ENCODE results near the gene RAD54L2. TPM values are rescaled to one million over a fixed set of nuclear protein-coding genes. Genes with fewer than 3 reads are reported as not detected.

RAD54L2 gene
- total and polyA plus RNA-seq, 2 of the 8 experiments (the other 6 are each of a cell fraction or from before 2014, with no cell fraction given), result 8.2 to 35.2 TPM

GRCh38 chr3:51508255-51508654 is 30.3 kb upstream of the RAD54L2 start:
- no peaks in the 10 kb centered on the region for H3K36me3 ChIP-seq (ENCODE audit: control insufficient read depth in 2 of 4, insufficient read depth in 4 of 4, low read length in 3 of 4)
- 95% methylated on average over 9 of the region's 9 CpGs; no CpG with 5 or more reads in 1 of the 2 experiments for WGBS, 2 experiments (ENCODE audit: extremely low coverage in 1 of 2, insufficient coverage in 1 of 2, insufficient read length in 1 of 2, insufficient replicate concordance in 2 of 2, low coverage in 1 of 2, low lambda C conversion rate in 2 of 2, missing lambda C conversion rate in 1 of 2)
- TF ChIP-seq ASH2L (IDR thresholded peaks at IDR 0.05; ENCODE audit: low read length) (no peak), RBBP5 (IDR thresholded peaks at IDR 0.05; ENCODE audit: borderline replicate concordance, low read depth, low read length) (no peak)

More at GRCh38 chr3:51508255-51508654, 30.3 kb upstream of the RAD54L2 start:
- H3K4me1 ChIP-seq (replicated peaks in 1 of 4; ENCODE audit: control insufficient read depth in 3 of 4, insufficient read depth in 4 of 4, low read length in 3 of 4), result no peaks in the 10 kb centered on the region
- no peaks in the 10 kb centered on the region for H3K79me2 ChIP-seq (ENCODE audit: control insufficient read depth in 1 of 2, insufficient read depth in 2 of 2, low read length in 2 of 2)
- no peak overlapping the region for H3K14ac ChIP-seq (ENCODE audit: insufficient read length)
- H3K79me1 ChIP-seq (ENCODE audit: low read depth, low read length), result no peaks in the 10 kb centered on the region
- no peak overlapping the region for H3K4ac ChIP-seq (replicated peaks; ENCODE audit: insufficient read length, low read depth, low read length)
- no peak overlapping the region for H3K4me2 ChIP-seq (ENCODE audit: insufficient read depth in 1 of 2, low read depth in 2 of 2, low read length in 2 of 2)
- no peaks in the 10 kb centered on the region for H4K20me1 ChIP-seq (replicated peaks in 1 of 2; ENCODE audit: control insufficient read depth in 1 of 2, insufficient read depth in 2 of 2, low read length in 2 of 2)
- CTCF ChIA-PET (ENCODE audit: partially characterized antibody), result interaction anchor here (1.1 to 2.2 kb wide), 3 partner anchors 161 to 182 kb away, joined by 3 to 9 read pairs (median 6); no protein-coding TSS in a partner anchor
- H4K5ac ChIP-seq (ENCODE audit: insufficient read length, low read depth, low read length), result no peak overlapping the region
- FAIRE-seq, result no peak
- no peak overlapping the region for H2BK15ac ChIP-seq (ENCODE audit: low read length)
- H2BK20ac ChIP-seq (ENCODE audit: low read length), result no peak overlapping the region
- H4K8ac ChIP-seq (ENCODE audit: extremely low read depth, insufficient read depth, low read length), result no peak overlapping the region
- POLR2A ChIA-PET (ENCODE audit: partially characterized antibody), result interaction anchor here (2.0 to 2.5 kb wide), 2 partner anchors 9 to 31 kb away, joined by 9 to 10 read pairs; partner anchors contain the start of genes DCAF1 and RAD54L2
- H3K56ac ChIP-seq (replicated peaks; ENCODE audit: insufficient read length, low read depth, low read length), result no peak overlapping the region
- no peak overlapping the region for H3K18ac ChIP-seq (ENCODE audit: extremely low read depth, low read length)
- no peak overlapping the region; the same call in 1 of the 2 replicates for H2AFZ ChIP-seq (ENCODE audit: low read length)
- no peaks in the 10 kb centered on the region for H3K27me3 ChIP-seq (replicated peaks in 1 of 4; ENCODE audit: control insufficient read depth in 3 of 4, extremely low read depth in 1 of 4, insufficient read depth in 3 of 4, low read length in 3 of 4)
- no peaks in the 10 kb centered on the region for H3K9me3 ChIP-seq (ENCODE audit: insufficient read depth in 2 of 2, low read depth in 1 of 2, low read length in 1 of 2)
- H3K23ac ChIP-seq (ENCODE audit: insufficient read length), result no peak overlapping the region
- H2BK12ac ChIP-seq (ENCODE audit: low read depth, low read length), result no peak overlapping the region
- no peak overlapping the region for H3K9ac ChIP-seq (replicated peaks in 1 of 4; ENCODE audit: extremely low read depth in 1 of 4, low read depth in 3 of 4, low read length in 3 of 4)
- H2BK5ac ChIP-seq (ENCODE audit: low read depth, low read length), result no peak overlapping the region
- no peak overlapping the region for H3K27ac ChIP-seq (ENCODE audit: low read depth, low read length)
- H2BK120ac ChIP-seq (replicated peaks; ENCODE audit: low read depth, low read length), result no peak overlapping the region
- no peak overlapping the region for H4K91ac ChIP-seq (replicated peaks; ENCODE audit: insufficient read length, low read length)
- no peak overlapping the region for H3K4me3 ChIP-seq (ENCODE audit: extremely low read depth in 1 of 4, insufficient read depth in 2 of 4, low read depth in 3 of 4, low read length in 4 of 4)
- no peak for DNase-seq (ENCODE audit: low read depth in 1 of 2, low spot score in 2 of 2)
- H3K23me2 ChIP-seq (ENCODE audit: low read depth, low read length), result no peaks in the 10 kb centered on the region
- no peak overlapping the region for H2AK5ac ChIP-seq (ENCODE audit: low read depth, low read length)
